Measurements from ENCODE around the gene PPTC7.
"Not testable (repeated sequence)": the region's sequence is repeated elsewhere in the genome, so short reads cannot be mapped to it uniquely, and the experiment has no call there.

The PPTC7 gene

GRCh38 chr12:110547090-110547489 is 36.0 kb downstream of the PPTC7 start:
- Mint-ChIP-seq H3K9me3 (no peaks in the 10 kb centered on the region), H3K27ac (no peak overlapping the region), H3K36me3 (peaks cover 49% of the 10 kb centered on the region), H3K27me3 (no peaks in the 10 kb centered on the region), H3K4me3 (no peak overlapping the region), H3K4me1 (peaks cover 24% of the 10 kb centered on the region)
- no peak for DNase-seq
- CTCF ChIA-PET, result interaction anchor here (9.1 kb wide), 1 partner anchor 55 kb away, joined by 202 read pairs; no protein-coding TSS in a partner anchor

- no peak overlapping the region for H3K27ac Mint-ChIP-seq
- DNase-seq, result no peak
- H3K27me3 Mint-ChIP-seq, result no peaks in the 10 kb centered on the region
- no peak overlapping the region for H3K4me3 Mint-ChIP-seq
- H3K9me3 Mint-ChIP-seq, result no peaks in the 10 kb centered on the region
- H3K4me1 Mint-ChIP-seq, result peaks cover 20% of the 10 kb centered on the region
- CTCF ChIA-PET, result interaction anchor here (1.2 kb wide), 1 partner anchor 55 kb away, joined by 4 read pairs; no protein-coding TSS in a partner anchor
- peaks cover 46% of the 10 kb centered on the region for H3K36me3 Mint-ChIP-seq
These were observed 36.8 kb downstream of the PPTC7 start for GRCh38 chr12:110546339-110546738.

- Mint-ChIP-seq H3K4me1 (peaks cover 19% of the 10 kb centered on the region), H3K27ac (no peak overlapping the region), H3K4me3 (no peak overlapping the region), H3K36me3 (peaks cover 42% of the 10 kb centered on the region), H3K27me3 (no peaks in the 10 kb centered on the region), H3K9me3 (no peaks in the 10 kb centered on the region)
- CTCF ChIA-PET, result interaction anchor here (1.2 kb wide), 1 partner anchor 56 kb away, joined by 4 read pairs; no protein-coding TSS in a partner anchor
- no peak for DNase-seq
These were observed 37.3 kb downstream of the PPTC7 start for GRCh38 chr12:110545812-110546211.

- Mint-ChIP-seq H3K36me3 (peaks cover 40% of the 10 kb centered on the region), H3K4me1 (peaks cover 18% of the 10 kb centered on the region)
- not testable (repeated sequence) for H3K9me3 Mint-ChIP-seq, H3K27me3 Mint-ChIP-seq, H3K27ac Mint-ChIP-seq, H3K4me3 Mint-ChIP-seq, DNase-seq
- CTCF ChIA-PET, result interaction anchor here (1.2 kb wide), 1 partner anchor 56 kb away, joined by 4 read pairs; no protein-coding TSS in a partner anchor
These were observed 37.9 kb downstream of the PPTC7 start for GRCh38 chr12:110545259-110545658.

- H3K4me3 Mint-ChIP-seq, result no peak overlapping the region
- H3K4me1 Mint-ChIP-seq, result peaks cover 16% of the 10 kb centered on the region
- no peak overlapping the region for H3K27ac Mint-ChIP-seq
- no peaks in the 10 kb centered on the region for H3K27me3 Mint-ChIP-seq
- no peaks in the 10 kb centered on the region for H3K9me3 Mint-ChIP-seq
- CTCF ChIA-PET, result interaction anchor here (0.7 to 1.5 kb wide), 8 partner anchors 8 to 94 kb away, joined by 3 to 8 read pairs (median 4); partner anchors contain the start of gene ARPC3
- DNase-seq, result no peak
- peaks cover 42% of the 10 kb centered on the region for H3K36me3 Mint-ChIP-seq
These were observed 39.2 kb downstream of the PPTC7 start for GRCh38 chr12:110543965-110544364.

- Mint-ChIP-seq H3K27me3 (no peaks in the 10 kb centered on the region), H3K4me3 (no peak overlapping the region), H3K9me3 (no peaks in the 10 kb centered on the region), H3K27ac (peak overlapping the region; percentile 8), H3K36me3 (peaks cover 42% of the 10 kb centered on the region), H3K4me1 (peaks cover 17% of the 10 kb centered on the region)
- CTCF ChIA-PET, result interaction anchor here (1.0 to 1.5 kb wide), 7 partner anchors 8 to 58 kb away, joined by 3 to 8 read pairs (median 4); no protein-coding TSS in a partner anchor
- no peak for DNase-seq
These were observed 39.7 kb downstream of the PPTC7 start for GRCh38 chr12:110543252-110543959.

- Mint-ChIP-seq H3K27ac (no peak overlapping the region), H3K4me1 (peaks cover 15% of the 10 kb centered on the region), H3K27me3 (no peaks in the 10 kb centered on the region), H3K36me3 (peaks cover 58% of the 10 kb centered on the region), H3K9me3 (no peaks in the 10 kb centered on the region), H3K4me3 (no peak overlapping the region)
- DNase-seq, result no peak
- CTCF ChIA-PET, result interaction anchor here (0.8 to 1.2 kb wide), 3 partner anchors 60 to 71 kb away, joined by 3 read pairs; partner anchors contain the start of gene FAM216A
These were observed 43.1 kb downstream of the PPTC7 start for GRCh38 chr12:110540048-110540447.

GRCh38 chr12:110538869-110539622 is 44.1 kb downstream of the PPTC7 start:
- Mint-ChIP-seq H3K4me3 (no peak overlapping the region), H3K27ac (peak overlapping the region; percentile 58)
- no peak for DNase-seq

GRCh38 chr12:110537605-110538409 is 45.3 kb downstream of the PPTC7 start:
- Mint-ChIP-seq H3K27ac (no peak overlapping the region), H3K4me3 (no peak overlapping the region), H3K36me3 (peaks cover 58% of the 10 kb centered on the region), H3K27me3 (no peaks in the 10 kb centered on the region), H3K9me3 (no peaks in the 10 kb centered on the region), H3K4me1 (peaks cover 7% of the 10 kb centered on the region)
- DNase-seq, result no peak
- CTCF ChIA-PET, result interaction anchor here (0.8 to 2.3 kb wide), 4 partner anchors 24 to 64 kb away, joined by 3 to 17 read pairs (median 4); no protein-coding TSS in a partner anchor

More at GRCh38 chr12:110538869-110539622, 44.1 kb downstream of the PPTC7 start:
- H3K36me3 Mint-ChIP-seq, result peaks cover 61% of the 10 kb centered on the region
- peaks cover 17% of the 10 kb centered on the region for H3K4me1 Mint-ChIP-seq
- H3K27me3 Mint-ChIP-seq, result no peaks in the 10 kb centered on the region
- H3K9me3 Mint-ChIP-seq, result no peaks in the 10 kb centered on the region
- CTCF ChIA-PET, result interaction anchor here (0.8 to 1.2 kb wide), 5 partner anchors 61 to 70 kb away, joined by 3 to 4 read pairs (median 3); partner anchors contain the start of gene FAM216A

- CTCF ChIA-PET, result interaction anchor here (0.6 to 2.3 kb wide), 3 partner anchors 24 to 64 kb away, joined by 3 to 17 read pairs (median 5); no protein-coding TSS in a partner anchor
- peaks cover 59% of the 10 kb centered on the region for H3K36me3 Mint-ChIP-seq
- H3K27ac Mint-ChIP-seq, result no peak overlapping the region
- H3K27me3 Mint-ChIP-seq, result no peaks in the 10 kb centered on the region
- no peak overlapping the region for H3K4me3 Mint-ChIP-seq
- H3K4me1 Mint-ChIP-seq, result peaks cover 8% of the 10 kb centered on the region
- no peak for DNase-seq
- no peaks in the 10 kb centered on the region for H3K9me3 Mint-ChIP-seq
These were observed 46.1 kb downstream of the PPTC7 start for GRCh38 chr12:110536834-110537604.

GRCh38 chr12:110534811-110535210 is 48.3 kb downstream of the PPTC7 start:
- no peak for DNase-seq
- CTCF ChIA-PET, result interaction anchor here (0.8 kb wide), 1 partner anchor 9 kb away, joined by 3 read pairs; no protein-coding TSS in a partner anchor
- Mint-ChIP-seq H3K9me3 (no peaks in the 10 kb centered on the region), H3K4me1 (peaks cover 12% of the 10 kb centered on the region), H3K27ac (no peak overlapping the region), H3K27me3 (no peaks in the 10 kb centered on the region), H3K36me3 (peaks cover 70% of the 10 kb centered on the region), H3K4me3 (no peak overlapping the region)

GRCh38 chr12:110533607-110534006 is 49.5 kb downstream of the PPTC7 start:
- Mint-ChIP-seq H3K36me3 (peaks cover 66% of the 10 kb centered on the region), H3K9me3 (no peaks in the 10 kb centered on the region), H3K4me1 (peaks cover 9% of the 10 kb centered on the region), H3K27ac (no peak overlapping the region), H3K4me3 (no peak overlapping the region), H3K27me3 (no peaks in the 10 kb centered on the region)
- DNase-seq, result no peak
- CTCF ChIA-PET, result interaction anchor here (0.8 to 3.5 kb wide), 2 partner anchors 65 to 67 kb away, joined by 3 to 12 read pairs; partner anchors contain the start of genes FAM216A and GPN3

- peaks cover 65% of the 10 kb centered on the region for H3K36me3 Mint-ChIP-seq
These were observed 50.5 kb downstream of the PPTC7 start for GRCh38 chr12:110532644-110533043.

More at GRCh38 chr12:110532644-110533043, 50.5 kb downstream of the PPTC7 start:
- H3K27me3 Mint-ChIP-seq, result no peaks in the 10 kb centered on the region
- peaks cover 9% of the 10 kb centered on the region for H3K4me1 Mint-ChIP-seq
- no peak overlapping the region for H3K27ac Mint-ChIP-seq
- DNase-seq, result no peak
- H3K4me3 Mint-ChIP-seq, result no peak overlapping the region
- H3K9me3 Mint-ChIP-seq, result no peaks in the 10 kb centered on the region
- CTCF ChIA-PET, result interaction anchor here (1.0 to 3.5 kb wide), 4 partner anchors 24 to 68 kb away, joined by 3 to 12 read pairs (median 3); partner anchors contain the start of genes FAM216A and GPN3
